ENCODE results near the gene PRKAR2A.

- TF ChIP-seq CTCF (IDR thresholded peaks at IDR 0.05; ENCODE audit: low read depth, low read length) (no peak), POLR2A (IDR thresholded peaks at IDR 0.05; ENCODE audit: extremely low read depth, insufficient read length) (no peak), MAX (IDR thresholded peaks at IDR 0.05; ENCODE audit: low read depth, low read length) (no peak), MYC (IDR thresholded peaks at IDR 0.05; ENCODE audit: low read depth, low read length) (no peak)
Observed at GRCh38 chr3:48858709-48859108, 11.0 kb upstream of the PRKAR2A start.
